ENCODE data around the gene TMEM126B.
"Not testable (repeated sequence)": the region's sequence is repeated elsewhere in the genome, so short reads cannot be mapped to it uniquely, and the experiment has no call there.

Gene TMEM126B

GRCh38 chr11:85647604-85648299 lies 19.4 kb downstream of the TMEM126B start, which contains the start of gene TMEM126A:
Gene TMEM126A (plus strand): TSS chr11:85647967. CDS start chr11:85650256, 2,289 bp downstream.
- peak; percentile 88 for DNase-seq (ENCODE audit: low spot score)

GRCh38 chr11:85651118-85651517 lies 22.7 kb downstream of the TMEM126B start:
- no peak for DNase-seq (ENCODE audit: low spot score)

GRCh38 chr11:85652786-85653447 lies 24.5 kb downstream of the TMEM126B start:
- no peak for DNase-seq (ENCODE audit: low spot score)

- not testable (repeated sequence) for DNase-seq (ENCODE audit: low spot score)
Observed at GRCh38 chr11:85654343-85654742, 25.9 kb downstream of the TMEM126B start.

GRCh38 chr11:85656777-85657176 lies 28.4 kb downstream of the TMEM126B start:
- DNase-seq (ENCODE audit: low spot score), result no peak

- no peak for DNase-seq (ENCODE audit: low spot score)
Observed at GRCh38 chr11:85658180-85658579, 29.8 kb downstream of the TMEM126B start.

- DNase-seq (ENCODE audit: low spot score), result no peak
Observed at GRCh38 chr11:85661972-85662664, 33.7 kb downstream of the TMEM126B start.

GRCh38 chr11:85663080-85663752 lies 34.8 kb downstream of the TMEM126B start:
- peak; percentile 5 for DNase-seq (ENCODE audit: low spot score)

GRCh38 chr11:85663753-85664614 lies 35.6 kb downstream of the TMEM126B start:
- DNase-seq (ENCODE audit: low spot score), result peak; percentile 86

GRCh38 chr11:85664615-85665481 lies 36.5 kb downstream of the TMEM126B start, which contains the start of gene CREBZF:
Gene CREBZF (minus strand): TSS chr11:85665129. CDS start chr11:85664875, 254 bp downstream.
- peak; percentile 92 for DNase-seq (ENCODE audit: low spot score)

- no peak for DNase-seq (ENCODE audit: low spot score)
Observed at GRCh38 chr11:85665733-85666132, 37.3 kb downstream of the TMEM126B start.

GRCh38 chr11:85666687-85667086 lies 38.3 kb downstream of the TMEM126B start:
- DNase-seq (ENCODE audit: low spot score), result no peak

GRCh38 chr11:85668157-85668556 lies 39.8 kb downstream of the TMEM126B start:
- no peak for DNase-seq (ENCODE audit: low spot score)

GRCh38 chr11:85670949-85671663 lies 42.7 kb downstream of the TMEM126B start:
- not testable (repeated sequence) for DNase-seq (ENCODE audit: low spot score)

- no peak for DNase-seq (ENCODE audit: low spot score)
Observed at GRCh38 chr11:85672105-85672902, 43.9 kb downstream of the TMEM126B start.

- DNase-seq (ENCODE audit: low spot score), result no peak
Observed at GRCh38 chr11:85673393-85673792, 45.0 kb downstream of the TMEM126B start.

GRCh38 chr11:85679576-85679975 lies 51.2 kb downstream of the TMEM126B start:
- DNase-seq (ENCODE audit: low spot score), result no peak

GRCh38 chr11:85680897-85681296 lies 52.5 kb downstream of the TMEM126B start:
- no peak for DNase-seq (ENCODE audit: low spot score)

Data from CD4-positive, alpha-beta T cell treated with Interleukin-6 at 100 ng/mL for 8 hours (primary cell).